A549 (cell line): ENCODE data around the gene MAFG.

Experiments
- CTCF ChIP-seq: fragments of >200 bp; sonication (Bioruptor Twin); formaldehyde crosslinking; IDR thresholded peaks from 3 replicates; pipeline ENCODE4 v1.5.1; 2016
- EHMT2 ChIP-seq: fragments of 200-600 bp; sonication (generic); IDR thresholded peaks from 2 replicates; pipeline ENCODE4 v1.6.1; 2016; ENCODE audit warnings: antibody characterized with exemption, low read depth, mild to moderate bottlenecking, moderate library complexity
- MAX ChIP-seq: IDR thresholded peaks from 2 replicates; pipeline ENCODE4 v1.6.1; 2012
- NPAS2 ChIP-seq: fragments of 250-450 bp; sonication (Bioruptor Pico); IDR thresholded peaks from 2 replicates; pipeline ENCODE4 v1.8.0; 2022; ENCODE audit warnings: mild to moderate bottlenecking, moderate library complexity, borderline replicate concordance
- REST ChIP-seq: fragments of 200-600 bp; sonication (generic); IDR thresholded peaks from 2 replicates; pipeline ENCODE4 v1.6.1; 2016; ENCODE audit warnings: antibody characterized with exemption, mild to moderate bottlenecking, moderate library complexity
- SREBF2 ChIP-seq: fragments of 450-650 bp; IDR thresholded peaks from 2 replicates; pipeline ENCODE4 v1.6.1; 2014; ENCODE audit warnings: mild to moderate bottlenecking, moderate library complexity
- TFCP2L1 ChIP-seq: fragments of 250-450 bp; sonication (Bioruptor Pico); IDR thresholded peaks from 2 replicates; pipeline ENCODE4 v1.5.0; 2021; ENCODE audit warnings: mild to moderate bottlenecking
- USF2 ChIP-seq: fragments of 450-650 bp; IDR thresholded peaks from 2 replicates; pipeline ENCODE4 v1.6.1; 2014; ENCODE audit warnings: antibody characterized with exemption

GRCh38 chr17:81966343-81967243 lies 39.1 kb upstream of the MAFG start:
- TF ChIP-seq SREBF2 (no peak), CTCF (no peak), EHMT2 (no peak), REST (no peak), USF2 (no peak), MAX (no peak), TFCP2L1 (CRISPR knock-in tag) (no peak), NPAS2 (CRISPR knock-in tag) (no peak)
